ENCODE data around the gene KDM6B. TPM values are rescaled to one million over a fixed set of nuclear protein-coding genes. Genes with fewer than 3 reads are reported as not detected.
A peak's percentile ranks its signal among the peaks of the same experiment; 100 is the strongest.
"Not testable (repeated sequence)": the region's sequence is repeated elsewhere in the genome, so short reads cannot be mapped to it uniquely, and the experiment has no call there.

Gene KDM6B
- total RNA-seq, 1 donor from 2014 or later = 191 TPM

GRCh38 chr17:7857713-7858521 lies 23.9 kb downstream of the KDM6B start, which contains the start of gene CYB5D1:
TSS of gene CYB5D1 (plus strand) at chr17:7858003. CDS start at chr17:7858135, 132 bp downstream.
- no peaks in the 10 kb centered on the region for H3K36me3 Mint-ChIP-seq (ENCODE audit: unreplicated experiment)
- DNase-seq = peak; percentile 83
- H3K9me3 Mint-ChIP-seq (ENCODE audit: unreplicated experiment) = peaks cover 9% of the 10 kb centered on the region
- peaks cover 14% of the 10 kb centered on the region for H3K27me3 Mint-ChIP-seq (ENCODE audit: unreplicated experiment)
- no peak within 1 kb of the TSS for H3K4me3 Mint-ChIP-seq (ENCODE audit: unreplicated experiment)
- H3K27ac Mint-ChIP-seq (ENCODE audit: unreplicated experiment) = no peak within 1 kb of the TSS
- H3K4me1 Mint-ChIP-seq (ENCODE audit: low read depth, unreplicated experiment) = peaks cover 16% of the 10 kb centered on the region
- TF ChIP-seq CTCF (IDR thresholded peaks at IDR 0.05; ENCODE audit: partially characterized antibody, unreplicated experiment) = no peak

- peak; percentile 76 for DNase-seq
- no peak overlapping the region for H3K27ac Mint-ChIP-seq (ENCODE audit: unreplicated experiment)
- H3K4me3 Mint-ChIP-seq (ENCODE audit: unreplicated experiment) = no peak overlapping the region
- peaks cover 16% of the 10 kb centered on the region for H3K4me1 Mint-ChIP-seq (ENCODE audit: low read depth, unreplicated experiment)
- peaks cover 14% of the 10 kb centered on the region for H3K27me3 Mint-ChIP-seq (ENCODE audit: unreplicated experiment)
- peak; percentile 74 for TF ChIP-seq CTCF (IDR thresholded peaks at IDR 0.05; ENCODE audit: partially characterized antibody, unreplicated experiment)
- H3K36me3 Mint-ChIP-seq (ENCODE audit: unreplicated experiment) = no peaks in the 10 kb centered on the region
- peaks cover 9% of the 10 kb centered on the region for H3K9me3 Mint-ChIP-seq (ENCODE audit: unreplicated experiment)
Observed at GRCh38 chr17:7858522-7858810, 24.4 kb downstream of the KDM6B start.

GRCh38 chr17:7859028-7859427 lies 25.0 kb downstream of the KDM6B start:
- H3K4me1 Mint-ChIP-seq (ENCODE audit: low read depth, unreplicated experiment) = peaks cover 14% of the 10 kb centered on the region
- H3K36me3 Mint-ChIP-seq (ENCODE audit: unreplicated experiment) = no peaks in the 10 kb centered on the region
- H3K9me3 Mint-ChIP-seq (ENCODE audit: unreplicated experiment) = peaks cover 8% of the 10 kb centered on the region
- no peak for DNase-seq
- H3K27me3 Mint-ChIP-seq (ENCODE audit: unreplicated experiment) = peaks cover 13% of the 10 kb centered on the region
- H3K4me3 Mint-ChIP-seq (ENCODE audit: unreplicated experiment) = no peak overlapping the region
- peak overlapping the region; percentile 44 for H3K27ac Mint-ChIP-seq (ENCODE audit: unreplicated experiment)
- no peak for TF ChIP-seq CTCF (IDR thresholded peaks at IDR 0.05; ENCODE audit: partially characterized antibody, unreplicated experiment)

- Mint-ChIP-seq H3K4me1 (ENCODE audit: low read depth, unreplicated experiment) (peaks cover 7% of the 10 kb centered on the region), H3K36me3 (ENCODE audit: unreplicated experiment) (peaks cover 5% of the 10 kb centered on the region), H3K4me3 (ENCODE audit: unreplicated experiment) (no peak overlapping the region), H3K9me3 (ENCODE audit: unreplicated experiment) (peaks cover 1% of the 10 kb centered on the region), H3K27me3 (ENCODE audit: unreplicated experiment) (peaks cover 7% of the 10 kb centered on the region), H3K27ac (ENCODE audit: unreplicated experiment) (peak overlapping the region; percentile 11)
- DNase-seq = no peak
- peak; percentile 77 for TF ChIP-seq CTCF (IDR thresholded peaks at IDR 0.05; ENCODE audit: partially characterized antibody, unreplicated experiment)
Observed at GRCh38 chr17:7862692-7863437, 28.8 kb downstream of the KDM6B start.

- not testable (repeated sequence) for H3K27me3 Mint-ChIP-seq (ENCODE audit: unreplicated experiment); H3K27ac Mint-ChIP-seq (ENCODE audit: unreplicated experiment); H3K4me3 Mint-ChIP-seq (ENCODE audit: unreplicated experiment); H3K4me1 Mint-ChIP-seq (ENCODE audit: low read depth, unreplicated experiment); DNase-seq; H3K9me3 Mint-ChIP-seq (ENCODE audit: unreplicated experiment); H3K36me3 Mint-ChIP-seq (ENCODE audit: unreplicated experiment)
Observed at GRCh38 chr17:7864384-7864783, 30.4 kb downstream of the KDM6B start.
